ENCODE measurements around the gene CACNG4.

CACNG4 gene

GRCh38 chr17:66957951-66958579 lies 6.4 kb upstream of the CACNG4 start:
- no peak overlapping the region for H3K4me3 ChIP-seq (replicated peaks in 1 of 2; ENCODE audit: low read depth in 2 of 2, low read length in 2 of 2)
- DNase-seq (ENCODE audit: low read depth in 2 of 2): no peak
- no peak for TF ChIP-seq CTCF (IDR thresholded peaks at IDR 0.05; ENCODE audit: low read depth, low read length)

GRCh38 chr17:66959641-66960375 lies 4.7 kb upstream of the CACNG4 start:
- TF ChIP-seq CTCF (IDR thresholded peaks at IDR 0.05; ENCODE audit: low read depth, low read length): no peak
- no peak for DNase-seq (ENCODE audit: low read depth in 2 of 2)

GRCh38 chr17:66960613-66961012 lies 3.9 kb upstream of the CACNG4 start:
- no peak for TF ChIP-seq CTCF (IDR thresholded peaks at IDR 0.05; ENCODE audit: low read depth, low read length)
- H3K4me3 ChIP-seq (replicated peaks in 1 of 2; ENCODE audit: low read depth in 2 of 2, low read length in 2 of 2): no peak overlapping the region
- DNase-seq (ENCODE audit: low read depth in 2 of 2): no peak

More at GRCh38 chr17:66959641-66960375, 4.7 kb upstream of the CACNG4 start:
- H3K4me3 ChIP-seq (replicated peaks in 1 of 2; ENCODE audit: low read depth in 2 of 2, low read length in 2 of 2): no peak overlapping the region

- H3K4me3 ChIP-seq (replicated peaks in 1 of 2; ENCODE audit: low read depth in 2 of 2, low read length in 2 of 2): no peak overlapping the region
- TF ChIP-seq CTCF (IDR thresholded peaks at IDR 0.05; ENCODE audit: low read depth, low read length): no peak
- DNase-seq (ENCODE audit: low read depth in 2 of 2): no peak
These were observed 992 bp upstream of the CACNG4 start for GRCh38 chr17:66963521-66963908.

- peak overlapping the region; percentile 24 to 30 for H3K4me3 ChIP-seq (replicated peaks in 1 of 2; ENCODE audit: low read depth in 2 of 2, low read length in 2 of 2)
- DNase-seq (ENCODE audit: low read depth in 2 of 2): no peak
- TF ChIP-seq CTCF (IDR thresholded peaks at IDR 0.05; ENCODE audit: low read depth, low read length): no peak
These were observed 658 bp downstream of the CACNG4 start for GRCh38 chr17:66964930-66965800.

GRCh38 chr17:66965801-66966262 lies 1.3 kb downstream of the CACNG4 start:
- no peak for DNase-seq (ENCODE audit: low read depth in 2 of 2)
- TF ChIP-seq CTCF (IDR thresholded peaks at IDR 0.05; ENCODE audit: low read depth, low read length): no peak
- H3K4me3 ChIP-seq (replicated peaks in 1 of 2; ENCODE audit: low read depth in 2 of 2, low read length in 2 of 2): peak overlapping the region in 1 of 2 donors; percentile 27

All from cardiac fibroblast (primary cell).